22Rv1 (cell line): ENCODE measurements around the gene SMTN.

Source experiments
- ZFX ChIP-seq: fragments of 450-650 bp; IDR thresholded peaks from 2 replicates; pipeline ENCODE4 v1.6.1; 2017; ENCODE audit warnings: antibody characterized with exemption, borderline replicate concordance
- TF ChIP-seq, protein P1 (sequence below): fragments of 450-650 bp; IDR thresholded peaks from 2 replicates; pipeline ENCODE4 v1.5.1; 2017; ENCODE audit warnings: mild to moderate bottlenecking

DNA sequence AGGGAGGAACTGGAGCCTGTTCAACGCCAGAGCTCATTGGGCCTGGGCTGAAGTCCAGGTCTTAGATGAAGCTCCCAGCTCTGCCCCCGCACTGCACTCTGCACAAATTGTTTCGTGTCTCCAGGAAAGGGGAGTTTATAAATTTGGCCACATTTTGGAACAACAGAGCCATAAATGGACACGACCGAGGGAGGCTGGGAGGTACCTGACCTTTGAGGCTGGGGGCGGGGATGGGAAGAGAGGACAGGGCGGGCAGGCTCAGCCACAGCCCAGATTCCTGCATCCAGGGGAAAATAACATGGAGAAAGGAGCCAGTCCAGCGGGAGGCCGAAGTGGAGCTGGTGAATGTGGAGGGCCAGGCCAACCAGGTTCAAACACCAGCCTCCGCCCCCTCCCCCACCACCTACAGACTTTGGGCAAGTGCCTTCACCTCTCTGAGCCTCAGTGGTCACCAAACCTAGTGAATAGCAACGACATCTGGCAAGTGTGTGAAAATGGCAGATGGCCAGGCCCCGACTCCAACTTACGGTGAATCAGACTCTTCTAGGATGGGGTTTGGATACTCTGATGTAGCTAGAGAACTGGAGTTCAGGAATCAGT lies 36.8 kb upstream of the SMTN start:
- TF ChIP-seq, protein P1, sequence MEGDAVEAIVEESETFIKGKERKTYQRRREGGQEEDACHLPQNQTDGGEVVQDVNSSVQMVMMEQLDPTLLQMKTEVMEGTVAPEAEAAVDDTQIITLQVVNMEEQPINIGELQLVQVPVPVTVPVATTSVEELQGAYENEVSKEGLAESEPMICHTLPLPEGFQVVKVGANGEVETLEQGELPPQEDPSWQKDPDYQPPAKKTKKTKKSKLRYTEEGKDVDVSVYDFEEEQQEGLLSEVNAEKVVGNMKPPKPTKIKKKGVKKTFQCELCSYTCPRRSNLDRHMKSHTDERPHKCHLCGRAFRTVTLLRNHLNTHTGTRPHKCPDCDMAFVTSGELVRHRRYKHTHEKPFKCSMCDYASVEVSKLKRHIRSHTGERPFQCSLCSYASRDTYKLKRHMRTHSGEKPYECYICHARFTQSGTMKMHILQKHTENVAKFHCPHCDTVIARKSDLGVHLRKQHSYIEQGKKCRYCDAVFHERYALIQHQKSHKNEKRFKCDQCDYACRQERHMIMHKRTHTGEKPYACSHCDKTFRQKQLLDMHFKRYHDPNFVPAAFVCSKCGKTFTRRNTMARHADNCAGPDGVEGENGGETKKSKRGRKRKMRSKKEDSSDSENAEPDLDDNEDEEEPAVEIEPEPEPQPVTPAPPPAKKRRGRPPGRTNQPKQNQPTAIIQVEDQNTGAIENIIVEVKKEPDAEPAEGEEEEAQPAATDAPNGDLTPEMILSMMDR = no peak
- TF ChIP-seq ZFX = no peak
